ENCODE measurements around the gene DMKN. TPM values are rescaled to one million over a fixed set of nuclear protein-coding genes. Genes with fewer than 3 reads are reported as not detected.

Gene DMKN
- polyA plus RNA-seq, 5 donors = 91.2 to 146 (median 119) TPM

GRCh38 chr19:35528218-35529038 is 15.0 kb upstream of the DMKN start, which contains the start of gene SBSN:
TSS of gene SBSN (minus strand) at chr19:35528311. CDS start at chr19:35528281, 30 bp downstream.
- no peak for DNase-seq

- no peak for DNase-seq
Observed at GRCh38 chr19:35525873-35526272, 12.4 kb upstream of the DMKN start.

GRCh38 chr19:35524181-35524837 is 10.9 kb upstream of the DMKN start:
- no peak for DNase-seq

- DNase-seq = no peak
Observed at GRCh38 chr19:35522745-35523327, 9.4 kb upstream of the DMKN start.

GRCh38 chr19:35521124-35521743 is 7.8 kb upstream of the DMKN start:
- no peak for DNase-seq

- no peak for DNase-seq
Observed at GRCh38 chr19:35519291-35519690, 5.8 kb upstream of the DMKN start.

- DNase-seq = no peak
Observed at GRCh38 chr19:35518313-35518712, 4.9 kb upstream of the DMKN start.

GRCh38 chr19:35517342-35517741 is 3.9 kb upstream of the DMKN start:
- no peak for DNase-seq

- no peak for DNase-seq
Observed at GRCh38 chr19:35516310-35516709, 2.9 kb upstream of the DMKN start.

- DNase-seq = no peak
Observed at GRCh38 chr19:35514282-35514809, 897 bp upstream of the DMKN start.

GRCh38 chr19:35512831-35513627 is 420 bp downstream of the DMKN start:
- no peak for DNase-seq

GRCh38 chr19:35511337-35511736 is 2.1 kb downstream of the DMKN start:
- DNase-seq = no peak

GRCh38 chr19:35510626-35510964 is 2.9 kb downstream of the DMKN start:
- DNase-seq = no peak

- DNase-seq = peak; percentile 79 to 80
Observed at GRCh38 chr19:35509861-35510625, 3.4 kb downstream of the DMKN start.

GRCh38 chr19:35509018-35509652 is 4.3 kb downstream of the DMKN start:
- peak in 1 of 2 donors; percentile 19 for DNase-seq

GRCh38 chr19:35508129-35508528 is 5.3 kb downstream of the DMKN start:
- DNase-seq = no peak

- DNase-seq = no peak
Observed at GRCh38 chr19:35507561-35507960, 5.9 kb downstream of the DMKN start.

GRCh38 chr19:35506011-35506410 is 7.4 kb downstream of the DMKN start:
- no peak for DNase-seq

GRCh38 chr19:35502751-35503150 is 10.7 kb downstream of the DMKN start:
- DNase-seq = no peak

GRCh38 chr19:35501684-35502083 is 11.8 kb downstream of the DMKN start:
- no peak for DNase-seq
